Ovary (tissue), 9 donors: ENCODE data around the gene MAZ. TPM values are rescaled to one million over a fixed set of nuclear protein-coding genes. Genes with fewer than 3 reads are reported as not detected.
"Not testable (repeated sequence)": the region's sequence is repeated elsewhere in the genome, so short reads cannot be mapped to it uniquely, and the experiment has no call there.

ENCODE experiments used
- DNase-seq, 5 donors: peaks; one replicate each; pipeline ENCODE4 v3.0.0-alpha.2; 2019 to 2020
- H3K27ac ChIP-seq, 2 donors: fragments of 200-600 bp; one replicate each; pipeline versions ENCODE4 v1.5.1 to v1.8.0; 2019 to 2022
- H3K27me3 ChIP-seq: fragments of 200-600 bp; one replicate; pipeline ENCODE4 v1.8.0; 2022
- H3K36me3 ChIP-seq: fragments of 200-600 bp; sonication (generic); one replicate; pipeline ENCODE4 v1.5.1; 2019
- H3K4me1 ChIP-seq: one replicate; pipeline ENCODE4 v1.8.1; 2013; ENCODE audit warnings: mild to moderate bottlenecking, moderate library complexity; ENCODE audit not compliant: insufficient read depth
- H3K4me3 ChIP-seq: fragments of 200-600 bp; sonication (generic); one replicate; pipeline ENCODE4 v1.5.1; 2017
- H3K9me3 ChIP-seq, 2 donors: fragments of 200-600 bp in 1 of 2; sonication (generic) in 1 of 2; one replicate each; pipeline versions ENCODE4 v1.5.1 to v1.8.1; 2013 to 2019; ENCODE audit warnings: mild to moderate bottlenecking in 1 of 2, moderate library complexity in 1 of 2
- CTCF ChIP-seq, 3 donors: fragments of 450-650 bp in 2 of 3; fragments of 200-600 bp in 1 of 3; IDR thresholded peaks; one replicate each; pipeline versions ENCODE4 v1.5.1 to v1.8.0; 2016 to 2022; ENCODE audit warnings: antibody characterized with exemption in 3 of 3, mild to moderate bottlenecking in 1 of 3
- EP300 ChIP-seq: sonication (generic); formaldehyde crosslinking; IDR thresholded peaks from one replicate; pipeline ENCODE4 v1.6.1; 2017; ENCODE audit warnings: antibody characterized with exemption
- POLR2A ChIP-seq: fragments of 450-650 bp; IDR thresholded peaks from one replicate; pipeline ENCODE4 v1.6.1; 2017; ENCODE audit warnings: antibody characterized with exemption, mild to moderate bottlenecking, moderate library complexity
- WGBS, 3 donors: extraction: QIAGEN DNeasy Blood & Tissue Kit in 1 of 3; methylation state at CpG; one replicate each; pipeline versions ENCODE4 v1.1.5 to v1.1.7; 2013 to 2017; 5-methylcytosine and 5-hydroxymethylcytosine counted together
- intact Hi-C, 4 donors: fragments of 100-400 bp; cut with DNase I; formaldehyde crosslinking; loops; one replicate each; pipeline versions ENCODE4 v1.11.0 to v1.15.1; 2022 to 2023
- polyA plus RNA-seq, 2 donors: library from polyadenylated mRNA; stranded (reverse); fragments of 200-250 nt in 1 of 2; fragments of 350-450 nt in 1 of 2; fragmentation: Illumina TruSeq in 1 of 2; extraction: RNeasy Lipid Tissue Mini Kit (QIAGEN cat#74804) in 1 of 2; gene quantifications; one replicate each; pipeline ENCODE4 v1.2.3, GENCODE V29; 2013 to 2014
- total RNA-seq, 7 donors: library from RNA; depleted of rRNA in 2 of 7; stranded (reverse); fragments of >200 nt in 2 of 7; fragmentation: NEBNext Ultra II Directional in 3 of 7; extraction: Animal tissue kit (Norgen Biotek cat#: 25700) in 3 of 7; gene quantifications; one replicate each; pipeline versions ENCODE4 v1.1.0 to v1.2.4, GENCODE V29; 2016 to 2023
- donor health status: DM: no; HTN: no; CAD: no; lungs with moderate emphysema.
- donor health status: DM: no; HTN: no; CAD: no.
- donor health status: Bipolar disorder and iron deficiency.
- donor health status: DM: yes; HTN: yes; CAD: no.
- donor health status: DM: no; HTN: no; CAD: no.
- donor health status: DM: yes; HTN: yes; CAD: no.

MAZ gene
- total and polyA plus RNA-seq, 9 donors = 50.6 to 256 (median 167) TPM

GRCh38 chr16:29766571-29766970, 39.8 kb upstream of the MAZ start:
- Histone ChIP-seq H3K27me3 (no peaks in the 10 kb centered on the region), H3K9me3 (no peaks in the 10 kb centered on the region), H3K27ac (no peak overlapping the region), H3K36me3 (no peaks in the 10 kb centered on the region), H3K4me3 (no peak overlapping the region), H3K4me1 (no peaks in the 10 kb centered on the region)
- WGBS, 3 donors = 88 to 89% (median 88%) methylated on average over 3 of the region's 3 CpGs
- no peak for DNase-seq
- TF ChIP-seq POLR2A (no peak), CTCF (IDR thresholded peaks at IDR 0.05) (no peak), EP300 (no peak)
- intact Hi-C loops = no loop called here

DNA sequence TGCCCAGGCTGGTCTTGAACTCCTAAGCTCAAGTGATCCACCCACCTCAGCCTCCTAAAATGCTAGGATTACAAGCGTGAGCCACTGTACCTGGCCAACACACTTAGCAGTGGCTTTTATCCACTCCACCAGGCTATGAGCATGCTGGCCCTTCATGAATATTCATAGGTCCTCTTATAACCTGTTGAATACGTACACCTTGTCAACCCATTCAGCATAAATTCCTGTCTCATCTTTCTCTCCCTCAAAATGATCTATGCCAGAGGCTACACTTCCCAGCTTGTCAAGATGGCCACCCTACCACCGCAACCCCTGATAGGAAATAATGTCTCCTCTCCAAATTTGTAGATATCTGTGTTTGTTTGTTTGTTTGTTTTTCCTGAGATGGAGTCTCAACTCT, 39.3 kb upstream of the MAZ start:
- TF ChIP-seq CTCF (IDR thresholded peaks at IDR 0.05) = no peak
- no peak for TF ChIP-seq POLR2A
- no peak for TF ChIP-seq EP300
- WGBS, 3 donors = 90 to 97% (median 93%) methylated on average over 3 of the region's 3 CpGs
- no peaks in the 10 kb centered on the region for H3K9me3 ChIP-seq
- intact Hi-C loops = no loop called here
- DNase-seq = no peak
- H3K27me3 ChIP-seq = no peaks in the 10 kb centered on the region
- H3K4me1 ChIP-seq = no peaks in the 10 kb centered on the region
- no peaks in the 10 kb centered on the region for H3K36me3 ChIP-seq
- no peak overlapping the region for H3K27ac ChIP-seq
- no peak overlapping the region for H3K4me3 ChIP-seq

DNA sequence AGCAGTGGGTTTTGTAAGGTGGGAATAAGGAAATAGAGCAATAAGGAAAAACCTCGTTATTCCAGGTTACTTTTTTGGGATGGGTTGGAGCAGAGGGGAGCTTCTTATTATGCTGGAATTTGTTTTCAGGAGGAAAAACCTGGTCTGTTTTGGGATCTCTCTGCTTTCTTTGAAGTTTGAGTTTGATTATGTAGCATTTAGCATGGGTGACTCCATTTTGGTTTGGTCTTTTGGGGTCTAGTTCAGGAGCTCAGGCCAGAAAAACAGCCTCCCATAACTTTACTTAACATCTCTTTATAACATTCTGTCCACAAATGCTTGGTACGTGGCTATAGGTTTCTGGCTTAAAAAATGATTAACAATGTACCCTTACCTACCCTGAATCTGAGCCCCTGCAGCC, 36.8 kb upstream of the MAZ start:
- intact Hi-C loops = no loop called here
- no peak for TF ChIP-seq EP300
- TF ChIP-seq CTCF (IDR thresholded peaks at IDR 0.05) = no peak
- WGBS, 3 donors = 80 to 85% (median 82%) methylated on average over 2 of the region's 2 CpGs
- Histone ChIP-seq H3K9me3 (no peaks in the 10 kb centered on the region), H3K36me3 (no peaks in the 10 kb centered on the region), H3K4me1 (no peaks in the 10 kb centered on the region), H3K27ac (no peak overlapping the region), H3K4me3 (no peak overlapping the region), H3K27me3 (no peaks in the 10 kb centered on the region)
- DNase-seq = no peak

GRCh38 chr16:29770250-29770929, 35.9 kb upstream of the MAZ start:
- DNase-seq = no peak
- no peaks in the 10 kb centered on the region for H3K4me1 ChIP-seq
- H3K4me3 ChIP-seq = no peak overlapping the region
- 74 to 81% (median 78%) methylated on average over 7 of the region's 7 CpGs for WGBS, 3 donors
- H3K9me3 ChIP-seq = no peaks in the 10 kb centered on the region
- no peaks in the 10 kb centered on the region for H3K27me3 ChIP-seq
- H3K36me3 ChIP-seq = no peaks in the 10 kb centered on the region
- TF ChIP-seq CTCF (IDR thresholded peaks at IDR 0.05) = no peak
- TF ChIP-seq EP300 = no peak
- no peak for TF ChIP-seq POLR2A
- intact Hi-C loops = loop anchor here in 1 of 4 donors (10.0 kb wide), 1 partner anchor 106 kb away; the partner anchor contains the start of gene SPN
- no peak overlapping the region for H3K27ac ChIP-seq

- H3K9me3 ChIP-seq, H3K4me3 ChIP-seq, DNase-seq, H3K4me1 ChIP-seq, H3K27me3 ChIP-seq, H3K36me3 ChIP-seq, H3K27ac ChIP-seq: not testable (repeated sequence)
- intact Hi-C loops = loop anchor here in 1 of 4 donors (10.0 kb wide), 1 partner anchor 108 kb away; the partner anchor contains the start of gene SPN
- 86 to 89% (median 86%) methylated on average over 7 of the region's 7 CpGs for WGBS, 3 donors
Observed at GRCh38 chr16:29772330-29772729, 34.0 kb upstream of the MAZ start.
